Measurements from ENCODE around the gene PFKFB3.
"Not testable (repeated sequence)": the region's sequence is repeated elsewhere in the genome, so short reads cannot be mapped to it uniquely, and the experiment has no call there.

PFKFB3 gene

DNA sequence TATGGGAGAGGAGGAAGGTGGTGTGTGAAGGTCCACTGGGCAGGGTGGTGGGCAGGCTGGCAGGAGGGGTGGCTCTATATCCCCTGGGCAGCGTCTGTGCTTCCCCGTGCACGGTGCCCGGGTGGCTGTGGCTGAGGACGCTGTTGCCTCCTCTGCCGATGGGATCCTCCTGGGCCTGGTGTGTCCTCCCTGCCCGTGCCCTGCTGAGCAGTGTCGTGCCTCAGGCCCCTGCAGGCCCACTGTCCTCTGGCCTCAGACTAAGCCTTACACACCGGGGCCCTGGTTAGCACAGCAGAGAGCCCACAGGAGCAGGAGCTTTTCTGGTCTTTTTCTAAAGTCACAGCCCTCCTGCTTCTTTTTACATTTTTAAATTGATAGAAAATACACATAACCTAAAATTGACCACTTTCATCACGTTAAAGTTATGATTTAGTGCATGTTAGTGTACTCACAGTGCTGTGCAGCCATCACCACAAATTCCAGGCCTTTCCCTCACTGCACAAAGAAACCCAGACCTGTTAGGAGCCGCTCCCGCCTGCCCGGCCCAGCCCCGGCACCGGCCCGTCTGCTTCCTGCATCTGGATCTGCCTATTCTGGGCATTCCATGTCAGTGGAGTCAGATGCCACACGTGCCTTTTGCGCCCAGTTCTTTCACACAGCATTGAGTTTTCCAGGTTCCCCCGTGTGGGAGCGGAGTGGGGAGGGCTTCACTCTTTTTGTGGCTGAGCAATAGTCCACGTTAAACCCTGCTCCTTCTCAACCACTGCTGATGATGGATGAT, 19.4 kb downstream of the PFKFB3 start:
- DNase-seq, result no peak

DNA sequence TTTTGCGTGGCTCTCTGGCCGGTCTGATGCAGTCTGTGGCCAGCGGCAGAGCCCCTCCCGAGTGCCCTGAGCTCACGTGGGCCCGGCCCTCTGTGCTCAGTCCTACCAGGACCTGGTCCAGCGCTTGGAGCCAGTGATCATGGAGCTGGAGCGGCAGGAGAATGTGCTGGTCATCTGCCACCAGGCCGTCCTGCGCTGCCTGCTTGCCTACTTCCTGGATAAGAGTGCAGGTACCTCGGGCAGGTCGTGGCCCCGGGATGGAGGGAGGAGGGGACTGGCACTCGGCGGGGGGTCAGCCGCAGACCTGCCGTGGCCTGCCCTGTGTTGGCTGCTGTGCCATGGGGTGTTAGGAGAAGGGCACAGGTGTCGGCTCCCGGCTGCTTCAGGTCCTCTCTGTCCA, 20.0 kb downstream of the PFKFB3 start:
- no peak for DNase-seq

DNA sequence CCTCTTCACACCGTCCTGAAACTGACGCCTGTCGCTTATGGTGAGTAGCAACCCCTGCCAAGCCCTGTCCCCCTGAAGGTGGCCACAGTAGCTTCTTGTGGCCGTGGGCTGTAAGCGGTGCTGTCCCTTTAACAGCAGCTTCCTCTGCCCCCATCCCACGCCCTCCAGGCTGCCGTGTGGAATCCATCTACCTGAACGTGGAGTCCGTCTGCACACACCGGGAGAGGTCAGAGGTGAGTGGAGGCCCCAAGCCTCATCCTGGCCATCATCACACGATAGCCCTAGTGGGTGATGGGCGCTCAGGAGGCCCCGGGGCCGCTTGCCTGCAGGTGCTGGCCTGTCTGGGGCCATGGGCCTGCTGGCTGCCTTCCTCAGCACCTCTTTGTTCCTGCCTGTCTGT, 21.2 kb downstream of the PFKFB3 start:
- no peak for DNase-seq

DNA sequence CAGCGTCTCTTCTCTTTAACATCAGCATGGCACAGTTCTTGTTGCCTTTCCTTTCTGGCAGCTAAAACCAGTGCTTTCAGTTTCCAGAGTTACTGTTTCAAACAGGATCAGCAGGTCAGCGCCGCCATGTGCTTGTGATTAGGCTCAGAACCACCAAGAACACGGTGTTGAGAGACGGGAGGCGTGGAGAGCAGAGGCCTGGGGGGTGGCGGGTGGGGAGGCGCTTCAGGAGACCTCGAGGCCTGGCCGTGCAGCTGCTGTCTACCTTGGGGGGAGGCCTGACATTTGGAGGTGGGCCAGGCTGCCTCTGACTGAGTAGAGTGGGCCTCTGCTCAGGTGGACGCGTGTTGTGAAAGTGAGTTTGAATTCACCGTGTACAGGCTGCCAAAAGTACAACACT, 22.0 kb downstream of the PFKFB3 start:
- no peak for DNase-seq

DNA sequence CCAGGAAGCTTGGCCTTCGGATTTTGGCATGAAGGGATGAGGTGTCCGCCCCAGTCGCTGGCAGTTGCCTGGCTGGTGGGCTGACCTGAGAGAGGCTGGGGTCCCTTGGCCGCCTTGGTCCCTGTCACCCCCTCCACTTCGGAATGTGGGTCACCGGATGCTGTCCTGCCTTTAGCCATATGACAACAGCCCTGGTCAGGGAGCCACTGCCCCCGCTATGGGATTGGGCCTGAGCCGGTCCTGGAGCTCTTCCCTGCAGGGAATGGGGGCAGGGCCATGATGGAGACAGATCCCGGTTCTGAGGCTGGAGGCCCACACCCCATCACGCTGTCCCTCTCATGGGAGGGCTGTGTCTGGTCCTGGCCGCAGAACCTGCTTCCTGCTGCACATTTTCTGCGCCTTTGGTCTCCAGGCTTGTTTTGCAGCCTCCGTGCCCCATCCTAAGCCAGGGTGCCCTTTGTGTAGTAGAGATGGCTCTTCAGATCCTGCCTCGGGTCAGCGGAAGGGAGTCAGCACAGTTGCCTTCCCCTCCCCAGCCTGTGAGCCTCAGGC, 22.6 kb downstream of the PFKFB3 start:
- DNase-seq, result no peak

DNA sequence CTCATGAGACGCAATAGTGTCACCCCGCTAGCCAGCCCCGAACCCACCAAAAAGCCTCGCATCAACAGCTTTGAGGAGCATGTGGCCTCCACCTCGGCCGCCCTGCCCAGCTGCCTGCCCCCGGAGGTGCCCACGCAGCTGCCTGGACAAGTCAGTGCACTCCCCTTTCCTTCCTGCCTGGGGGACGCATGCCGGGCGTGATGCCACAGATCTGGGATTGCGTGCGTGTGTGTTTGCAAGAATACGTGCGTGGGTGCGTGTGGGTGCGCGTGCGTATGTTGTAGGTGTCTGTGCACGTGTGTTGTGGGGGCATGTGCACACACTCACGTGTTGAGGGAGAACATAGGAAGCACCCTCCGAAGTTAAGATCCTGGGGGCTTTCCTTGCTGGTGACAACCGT, 23.5 kb downstream of the PFKFB3 start:
- DNase-seq, result no peak

DNA sequence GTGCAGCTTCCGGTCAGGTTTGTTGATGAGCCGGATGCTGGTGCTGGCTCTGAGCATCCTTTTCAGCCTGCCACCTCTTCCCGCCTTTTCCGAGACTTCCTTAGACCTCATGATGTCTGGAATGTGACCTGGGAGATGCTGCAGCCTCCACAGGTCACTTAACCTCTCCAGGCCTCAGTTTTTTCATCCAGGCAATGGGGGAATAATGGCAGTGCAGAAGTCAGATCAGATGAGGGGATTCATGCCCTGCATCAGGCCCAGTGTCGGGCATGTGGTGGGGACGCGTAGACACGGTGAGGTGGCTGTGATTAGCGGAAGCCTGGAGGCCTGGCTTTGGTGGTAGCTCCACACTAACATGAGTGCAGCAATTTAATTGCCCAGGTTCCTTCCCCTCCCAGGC, 24.6 kb downstream of the PFKFB3 start:
- no peak for DNase-seq

DNA sequence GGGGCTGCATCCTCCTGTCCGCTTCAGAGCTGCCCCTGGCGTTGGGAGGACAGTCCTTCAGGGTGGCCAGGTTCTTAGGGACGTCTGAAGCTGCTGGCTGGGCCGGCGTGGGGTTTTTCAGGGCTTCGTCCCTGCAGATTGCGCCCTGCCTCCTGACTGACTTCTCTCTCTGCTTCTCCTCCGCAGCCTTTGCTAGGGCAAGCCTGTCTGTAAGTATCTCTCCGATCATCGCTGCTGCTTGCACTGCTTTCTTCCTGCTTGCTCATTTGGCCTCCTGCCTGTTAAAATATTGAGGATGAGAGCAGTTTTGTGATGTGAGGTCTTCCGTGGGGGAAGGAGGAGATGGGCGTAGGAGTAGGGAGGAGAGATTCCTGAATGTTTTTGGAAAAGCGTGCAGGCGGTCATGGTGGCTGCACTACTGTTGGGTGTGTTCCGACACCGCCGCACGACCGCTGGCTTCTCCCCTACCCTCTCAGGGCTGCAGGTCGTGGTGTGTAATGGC, 25.3 kb downstream of the PFKFB3 start:
- no peak for DNase-seq

DNA sequence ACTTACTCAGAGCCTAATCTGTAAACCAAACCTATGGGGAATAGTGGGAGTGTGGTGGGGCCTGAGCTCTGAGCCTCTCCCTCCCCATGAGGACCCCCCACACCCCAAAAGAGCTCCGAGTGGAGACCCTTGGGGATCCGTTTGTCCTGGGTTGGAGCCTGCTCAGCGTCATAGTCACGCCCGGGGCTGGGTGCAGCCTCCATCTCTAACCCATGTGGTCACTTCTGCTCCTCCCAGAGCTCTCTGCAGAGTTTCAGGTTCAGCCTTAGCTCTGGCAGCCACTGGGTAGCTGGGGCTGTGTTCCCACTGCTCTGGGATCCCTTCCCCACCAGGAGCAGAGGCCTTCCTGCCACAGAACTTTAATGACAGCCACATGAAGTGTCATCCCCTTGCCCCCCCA, 25.9 kb downstream of the PFKFB3 start:
- DNase-seq, result no peak

DNA sequence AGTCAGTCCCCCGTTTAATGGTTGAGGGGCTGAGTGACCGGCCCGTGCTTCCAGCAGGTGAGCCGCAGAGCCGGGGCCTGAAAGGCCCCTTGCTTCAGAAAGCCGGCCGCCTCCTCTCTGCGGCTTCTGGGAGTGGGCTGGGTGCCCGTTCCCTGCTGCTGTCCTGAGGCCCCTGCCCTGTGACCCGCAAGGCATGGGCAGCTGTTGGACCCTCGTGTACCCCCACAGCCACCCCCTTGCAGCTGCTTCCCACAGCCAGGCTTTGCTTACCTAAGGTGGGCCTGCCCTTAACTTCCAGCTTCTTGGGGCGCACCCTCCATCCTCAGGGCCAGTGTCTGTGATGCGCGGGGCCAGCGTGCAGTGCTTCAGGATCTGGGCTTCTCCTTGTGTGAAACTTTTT, 26.6 kb downstream of the PFKFB3 start:
- DNase-seq, result no peak

DNA sequence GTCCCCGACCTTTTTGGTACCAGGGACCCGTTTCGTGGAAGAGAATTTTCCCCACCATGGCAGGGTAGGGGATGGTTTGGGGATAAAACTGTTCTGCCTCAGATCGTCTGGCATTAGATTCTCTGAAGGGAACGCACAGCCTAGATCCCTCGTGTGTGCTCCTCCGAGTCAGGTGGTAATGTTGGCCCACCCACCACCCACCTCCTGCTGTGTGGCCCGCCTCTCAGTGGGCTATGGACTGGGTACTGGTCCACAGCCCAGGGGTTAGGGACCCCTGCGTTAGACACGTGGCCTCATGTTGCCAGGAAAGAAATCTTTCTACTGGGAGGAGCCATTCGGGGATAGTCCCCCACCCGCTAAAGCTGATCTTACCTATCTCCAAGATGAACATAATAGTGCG, 27.0 kb downstream of the PFKFB3 start:
- no peak for DNase-seq

DNA sequence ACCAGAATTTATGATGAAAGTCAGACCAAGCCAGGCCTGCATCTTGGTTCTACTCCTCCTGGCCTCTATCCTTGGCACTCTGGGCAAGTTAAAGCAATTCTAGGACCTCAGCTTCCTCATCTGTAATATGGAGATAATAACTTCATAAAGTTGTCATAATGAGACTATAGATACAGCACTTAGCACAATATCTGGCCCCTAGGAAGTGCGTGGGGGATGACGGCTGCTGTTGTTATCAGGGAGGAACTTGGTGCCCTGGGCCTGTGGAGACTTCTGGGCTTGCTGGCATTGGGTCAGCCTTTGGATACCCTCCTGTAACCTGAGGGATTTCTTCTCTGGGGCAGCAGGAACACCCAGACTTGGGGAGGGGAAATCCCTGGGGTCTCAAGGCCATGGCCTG, 27.6 kb downstream of the PFKFB3 start:
- DNase-seq, result no peak

DNA sequence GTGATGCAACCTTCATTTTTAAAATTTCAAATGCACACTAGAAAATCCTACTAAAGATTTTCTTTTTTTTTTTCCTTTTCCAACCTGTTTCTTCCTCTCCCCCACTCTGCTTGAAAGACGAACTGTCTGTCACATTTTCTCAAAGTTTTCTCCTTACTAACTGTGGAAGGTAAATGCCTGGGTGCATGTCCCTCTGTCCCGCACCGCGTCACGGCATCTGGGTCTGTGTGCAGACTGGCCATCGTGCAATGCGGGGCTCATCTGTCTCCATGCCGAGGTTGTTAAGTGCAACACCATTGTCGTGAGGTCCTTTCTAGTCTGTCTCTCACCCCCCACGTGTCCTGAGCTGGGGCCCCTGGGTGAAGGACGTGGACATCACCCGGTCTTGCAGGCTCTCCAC, 28.4 kb downstream of the PFKFB3 start:
- DNase-seq, result no peak

DNA sequence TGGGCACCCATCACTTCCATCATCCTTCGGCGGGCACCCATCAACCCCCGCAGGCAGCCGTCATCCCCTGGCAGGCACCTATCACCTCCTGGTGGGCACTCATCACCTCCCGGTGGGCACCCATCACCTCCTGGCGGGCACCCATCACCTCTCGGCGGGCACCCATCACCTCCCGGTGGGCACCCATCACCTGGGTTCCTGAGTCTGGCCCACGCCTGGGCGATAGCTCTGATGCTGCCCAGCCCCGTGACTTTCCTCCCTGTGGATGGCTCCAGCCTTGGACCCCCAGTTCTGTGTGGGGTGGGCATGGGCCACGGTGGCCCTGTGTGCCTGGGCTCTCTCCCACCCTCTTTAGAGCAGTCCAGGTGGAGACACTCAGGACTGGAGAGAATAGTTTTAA, 29.0 kb downstream of the PFKFB3 start:
- no peak for DNase-seq

DNA sequence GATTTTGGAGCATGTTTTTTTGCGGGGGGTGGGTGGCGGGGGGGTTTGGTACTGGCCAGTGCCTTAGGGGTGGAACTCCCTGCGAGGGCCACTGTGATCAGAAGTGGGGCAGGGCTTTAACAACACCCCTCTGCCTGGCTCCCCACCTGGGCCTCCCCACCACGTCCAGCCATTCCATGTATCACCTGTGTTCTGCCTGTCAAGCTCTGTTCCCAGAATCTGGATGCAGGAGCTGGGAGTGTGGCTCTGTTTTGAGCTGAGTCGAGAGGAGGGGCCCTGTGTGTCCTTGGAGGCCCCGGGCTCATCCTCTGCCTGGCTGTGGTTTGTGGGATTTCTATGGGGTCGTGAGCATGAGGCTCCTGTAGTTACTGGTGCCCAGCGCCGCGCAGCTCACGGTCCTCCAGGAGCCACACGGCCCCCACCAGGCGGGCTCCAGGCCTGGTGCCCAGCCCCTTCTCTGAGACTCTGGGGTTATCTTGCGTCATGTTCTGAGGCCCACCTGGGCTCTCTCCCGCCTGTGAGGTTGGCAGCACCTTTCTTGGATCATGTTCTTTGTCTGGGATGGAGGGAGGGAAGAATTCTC, 29.6 kb downstream of the PFKFB3 start:
- no peak for DNase-seq

DNA sequence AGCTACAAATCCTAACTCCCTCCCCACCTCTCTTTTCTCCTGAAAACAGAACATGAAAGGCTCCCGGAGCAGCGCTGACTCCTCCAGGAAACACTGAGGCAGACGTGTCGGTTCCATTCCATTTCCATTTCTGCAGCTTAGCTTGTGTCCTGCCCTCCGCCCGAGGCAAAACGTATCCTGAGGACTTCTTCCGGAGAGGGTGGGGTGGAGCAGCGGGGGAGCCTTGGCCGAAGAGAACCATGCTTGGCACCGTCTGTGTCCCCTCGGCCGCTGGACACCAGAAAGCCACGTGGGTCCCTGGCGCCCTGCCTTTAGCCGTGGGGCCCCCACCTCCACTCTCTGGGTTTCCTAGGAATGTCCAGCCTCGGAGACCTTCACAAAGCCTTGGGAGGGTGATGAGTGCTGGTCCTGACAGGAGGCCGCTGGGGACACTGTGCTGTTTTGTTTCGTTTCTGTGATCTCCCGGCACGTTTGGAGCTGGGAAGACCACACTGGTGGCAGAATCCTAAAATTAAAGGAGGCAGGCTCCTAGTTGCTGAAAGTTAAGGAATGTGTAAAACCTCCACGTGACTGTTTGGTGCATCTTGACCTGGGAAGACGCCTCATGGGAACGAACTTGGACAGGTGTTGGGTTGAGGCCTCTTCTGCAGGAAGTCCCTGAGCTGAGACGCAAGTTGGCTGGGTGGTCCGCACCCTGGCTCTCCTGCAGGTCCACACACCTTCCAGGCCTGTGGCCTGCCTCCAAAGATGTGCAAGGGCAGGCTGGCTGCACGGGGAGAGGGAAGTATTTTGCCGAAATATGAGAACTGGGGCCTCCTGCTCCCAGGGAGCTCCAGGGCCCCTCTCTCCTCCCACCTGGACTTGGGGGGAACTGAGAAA, 30.4 kb downstream of the PFKFB3 start:
- no peak for DNase-seq

DNA sequence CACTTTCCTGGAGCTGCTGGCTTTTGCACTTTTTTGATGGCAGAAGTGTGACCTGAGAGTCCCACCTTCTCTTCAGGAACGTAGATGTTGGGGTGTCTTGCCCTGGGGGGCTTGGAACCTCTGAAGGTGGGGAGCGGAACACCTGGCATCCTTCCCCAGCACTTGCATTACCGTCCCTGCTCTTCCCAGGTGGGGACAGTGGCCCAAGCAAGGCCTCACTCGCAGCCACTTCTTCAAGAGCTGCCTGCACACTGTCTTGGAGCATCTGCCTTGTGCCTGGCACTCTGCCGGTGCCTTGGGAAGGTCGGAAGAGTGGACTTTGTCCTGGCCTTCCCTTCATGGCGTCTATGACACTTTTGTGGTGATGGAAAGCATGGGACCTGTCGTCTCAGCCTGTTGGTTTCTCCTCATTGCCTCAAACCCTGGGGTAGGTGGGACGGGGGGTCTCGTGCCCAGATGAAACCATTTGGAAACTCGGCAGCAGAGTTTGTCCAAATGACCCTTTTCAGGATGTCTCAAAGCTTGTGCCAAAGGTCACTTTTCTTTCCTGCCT, 31.1 kb downstream of the PFKFB3 start:
- no peak for DNase-seq

DNA sequence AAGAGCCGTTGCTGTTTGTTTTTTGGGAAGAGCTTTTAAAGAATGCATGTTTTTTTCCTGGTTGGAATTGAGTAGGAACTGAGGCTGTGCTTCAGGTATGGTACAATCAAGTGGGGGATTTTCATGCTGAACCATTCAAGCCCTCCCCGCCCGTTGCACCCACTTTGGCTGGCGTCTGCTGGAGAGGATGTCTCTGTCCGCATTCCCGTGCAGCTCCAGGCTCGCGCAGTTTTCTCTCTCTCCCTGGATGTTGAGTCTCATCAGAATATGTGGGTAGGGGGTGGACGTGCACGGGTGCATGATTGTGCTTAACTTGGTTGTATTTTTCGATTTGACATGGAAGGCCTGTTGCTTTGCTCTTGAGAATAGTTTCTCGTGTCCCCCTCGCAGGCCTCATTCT, 31.6 kb downstream of the PFKFB3 start:
- DNase-seq, result no peak

DNA sequence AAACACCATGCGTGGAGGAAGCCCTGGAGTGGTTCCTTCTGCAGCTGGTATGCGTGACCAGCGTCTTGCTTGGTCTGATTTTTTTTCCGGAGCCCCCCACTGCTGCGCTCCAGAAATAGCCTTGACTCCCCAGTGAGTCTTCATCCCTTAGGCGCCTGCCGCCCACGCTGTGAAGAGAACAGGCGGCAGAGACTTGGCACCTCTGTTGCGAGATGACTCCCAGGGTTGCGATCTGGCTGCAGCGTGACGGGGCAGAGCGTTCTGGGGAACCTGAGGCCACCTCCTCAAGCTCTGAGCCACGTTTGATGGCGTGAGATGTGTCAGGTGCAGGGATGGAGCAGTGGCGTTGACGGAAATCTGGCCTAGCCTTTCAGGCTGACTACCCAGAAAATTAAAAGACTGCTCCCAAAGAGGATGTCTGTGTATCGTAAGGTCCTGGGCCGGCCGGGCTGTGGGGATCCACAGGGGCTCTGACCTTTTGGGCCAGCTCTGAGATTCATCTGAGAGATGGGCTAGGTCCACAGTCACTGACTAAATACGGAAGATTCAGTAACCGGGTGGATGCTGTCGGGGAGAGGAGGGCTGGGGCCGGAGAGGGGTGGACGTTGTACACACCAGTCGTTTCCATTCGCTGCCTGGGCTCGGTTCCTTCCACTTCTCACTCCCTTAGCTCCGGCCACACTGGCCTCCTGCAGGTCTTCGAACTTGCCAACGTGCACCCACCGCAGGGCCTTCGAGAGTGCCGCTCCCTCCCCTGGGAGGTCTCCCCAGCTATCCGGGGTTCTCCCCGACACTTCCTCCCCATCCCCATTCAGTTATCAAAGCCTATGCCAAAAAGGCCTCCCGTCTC, 33.8 kb downstream of the PFKFB3 start:
- DNase-seq, result no peak

DNA sequence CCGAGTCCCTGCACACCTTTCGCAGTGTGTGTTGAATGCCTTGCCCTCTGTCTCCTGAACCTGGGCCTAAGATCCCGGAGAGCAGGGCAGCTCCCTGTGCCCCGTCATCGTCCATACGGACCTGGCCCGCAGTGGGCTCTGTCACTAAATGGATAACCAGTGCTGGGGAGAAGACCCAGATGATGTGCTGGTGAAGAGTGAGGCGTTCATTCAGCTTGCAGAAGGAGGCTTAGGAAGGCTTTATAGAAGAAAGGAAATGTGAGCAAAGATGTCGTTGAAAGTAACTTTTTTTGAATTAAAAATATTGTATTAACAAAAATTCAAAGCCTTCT, 34.4 kb downstream of the PFKFB3 start:
- no peak for DNase-seq

DNA sequence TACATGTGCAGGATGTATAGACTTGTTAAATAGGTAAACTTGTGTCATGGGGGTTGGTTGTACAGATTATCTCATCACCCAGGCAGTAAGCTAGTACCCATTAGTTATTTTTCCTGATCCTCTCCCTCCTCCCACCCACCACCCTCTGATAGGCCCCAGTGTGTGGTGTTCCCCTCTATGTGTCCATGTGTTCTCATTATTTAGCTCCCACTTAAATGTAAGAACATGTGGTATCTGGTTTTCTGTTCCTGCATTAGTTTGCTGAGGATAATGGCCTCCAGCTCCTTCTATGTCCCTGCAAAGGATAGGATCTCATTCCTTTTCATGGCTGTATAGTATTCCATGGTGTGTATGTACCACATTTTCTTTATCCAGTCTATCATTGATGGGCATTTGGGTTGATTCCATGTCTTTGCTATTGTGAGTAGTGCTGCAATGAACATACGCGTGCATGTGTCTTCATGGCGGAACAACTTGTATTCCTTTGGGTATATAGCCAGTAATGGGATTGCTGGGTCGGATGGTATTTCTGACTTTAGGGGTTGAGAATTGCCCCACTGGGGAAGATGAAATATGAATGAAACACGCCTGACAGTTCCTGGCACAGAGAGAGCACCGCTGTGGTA, 36.0 kb downstream of the PFKFB3 start:
- DNase-seq, result not testable (repeated sequence)

Measured in NCI-H2227 treated with DMSO at 0.1 percent for 48 hours (cell line).